BJ (cell line): ENCODE measurements around the gene RHPN2. TPM values are rescaled to one million over a fixed set of nuclear protein-coding genes. Genes with fewer than 3 reads are reported as not detected.

Experiments used
- CTCF ChIA-PET: fragments of 350-600 bp; formaldehyde crosslinking; extraction: SDS; loops from one replicate; lab custom pipeline; 2021; ENCODE audit warnings: antibody characterized with exemption, inconsistent platforms; lab: Yijun Ruan, JAX
- POLR2A ChIA-PET: fragments of 300-600 bp; sonication (Branson Sonifier 250); formaldehyde crosslinking; extraction: SDS; loops from one replicate; lab custom pipeline; 2021; ENCODE audit warnings: antibody characterized with exemption; lab: Charles Lee
- DNase-seq: peaks from one replicate; pipeline ENCODE4 v3.0.0-alpha.2; 2011; ENCODE audit warnings: low read depth
- H3K27me3 ChIP-seq: 2 replicates; pipeline ENCODE4 v1.6.0; 2011; ENCODE audit warnings: low read length; ENCODE audit not compliant: control insufficient read depth, insufficient read depth
- H3K36me3 ChIP-seq: 2 replicates; pipeline ENCODE4 v1.5.1; 2011; ENCODE audit warnings: low read length; ENCODE audit not compliant: control insufficient read depth, insufficient read depth
- H3K4me3 ChIP-seq: 2 replicates; pipeline ENCODE4 v1.5.1; 2011; ENCODE audit warnings: low read depth, mild to moderate bottlenecking, control low read depth, low read length
- polyA minus RNA-seq: library from RNA; depleted of rRNA, polyadenylated mRNA; stranded (reverse); fragments of >200 nt; gene quantifications from 2 replicates; pipeline ENCODE4 v1.2.3, GENCODE V29; 2011; rRNA and poly(A)+ RNA removed
- polyA plus RNA-seq: library from polyadenylated mRNA; depleted of rRNA; stranded (reverse); fragments of >200 nt; gene quantifications from 2 replicates; pipeline ENCODE4 v1.2.3, GENCODE V29; 2011; rRNA removed
- TF ChIP-seq, protein P1 (sequence below): IDR thresholded peaks from 2 replicates; pipeline ENCODE4 v1.5.1; 2011; ENCODE audit warnings: low read depth, mild to moderate bottlenecking, control low read depth, inconsistent platforms, low read length, moderate library complexity; ENCODE audit not compliant: insufficient read depth

RHPN2 gene
- 7.8 and 9.9 TPM in 2 replicates for polyA plus RNA-seq
- 5.0 and 8.1 TPM in 2 replicates for polyA minus RNA-seq

DNA sequence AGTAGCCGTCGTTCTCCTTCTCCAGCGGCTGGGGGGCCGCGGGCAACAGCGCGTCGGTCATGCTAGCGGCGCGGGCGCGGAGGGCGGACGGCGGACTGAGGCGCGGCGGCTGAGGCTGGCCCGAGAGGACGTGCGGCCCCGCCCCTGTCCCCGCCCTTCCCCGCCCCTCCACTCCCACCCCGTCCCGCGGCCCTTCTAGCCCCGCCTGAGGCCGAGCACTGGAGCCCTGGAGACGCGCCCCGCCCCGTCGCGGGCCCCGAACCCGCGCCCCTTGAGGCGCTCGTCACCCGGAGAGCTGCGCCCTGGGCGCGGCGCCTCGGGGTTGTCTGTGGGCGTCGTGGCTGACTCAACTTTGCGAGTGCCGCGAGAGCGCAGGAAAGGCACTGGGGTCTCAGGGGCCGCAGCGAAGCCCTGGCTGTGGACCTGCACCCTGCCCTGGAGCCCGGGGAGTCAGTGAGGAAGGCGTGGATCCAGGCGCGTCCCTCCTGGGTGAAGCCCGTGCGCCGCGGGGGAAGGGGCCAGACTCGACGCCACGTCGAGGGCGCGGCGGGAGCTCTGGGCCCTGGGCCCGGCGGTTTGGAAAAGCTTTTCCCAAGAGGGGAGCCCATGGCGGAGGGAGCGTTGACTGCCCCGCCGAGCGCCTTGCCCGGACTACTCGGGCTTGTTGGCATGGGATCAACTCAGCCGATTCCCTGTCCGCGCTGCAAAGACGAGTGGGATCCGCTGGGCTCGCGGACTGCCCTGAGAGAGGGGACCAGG, at the start of gene RHPN2:
Gene RHPN2 (minus strand): TSS at position 97 of the 759 bp plus-strand sequence. CDS start 36 bp downstream, at position 61.
- Histone ChIP-seq H3K36me3 (no peaks in the 10 kb centered on the region), H3K4me3 (peak within 1 kb of the TSS; percentile 73), H3K27me3 (no peaks in the 10 kb centered on the region)
- ChIA-PET CTCF (interaction anchor here (1.3 kb wide), 1 partner anchor 13 kb away, joined by 4 read pairs; no protein-coding TSS in a partner anchor), POLR2A (no interaction called here)
- TF ChIP-seq, protein P1, sequence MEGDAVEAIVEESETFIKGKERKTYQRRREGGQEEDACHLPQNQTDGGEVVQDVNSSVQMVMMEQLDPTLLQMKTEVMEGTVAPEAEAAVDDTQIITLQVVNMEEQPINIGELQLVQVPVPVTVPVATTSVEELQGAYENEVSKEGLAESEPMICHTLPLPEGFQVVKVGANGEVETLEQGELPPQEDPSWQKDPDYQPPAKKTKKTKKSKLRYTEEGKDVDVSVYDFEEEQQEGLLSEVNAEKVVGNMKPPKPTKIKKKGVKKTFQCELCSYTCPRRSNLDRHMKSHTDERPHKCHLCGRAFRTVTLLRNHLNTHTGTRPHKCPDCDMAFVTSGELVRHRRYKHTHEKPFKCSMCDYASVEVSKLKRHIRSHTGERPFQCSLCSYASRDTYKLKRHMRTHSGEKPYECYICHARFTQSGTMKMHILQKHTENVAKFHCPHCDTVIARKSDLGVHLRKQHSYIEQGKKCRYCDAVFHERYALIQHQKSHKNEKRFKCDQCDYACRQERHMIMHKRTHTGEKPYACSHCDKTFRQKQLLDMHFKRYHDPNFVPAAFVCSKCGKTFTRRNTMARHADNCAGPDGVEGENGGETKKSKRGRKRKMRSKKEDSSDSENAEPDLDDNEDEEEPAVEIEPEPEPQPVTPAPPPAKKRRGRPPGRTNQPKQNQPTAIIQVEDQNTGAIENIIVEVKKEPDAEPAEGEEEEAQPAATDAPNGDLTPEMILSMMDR: no peak
- DNase-seq: no peak

DNA sequence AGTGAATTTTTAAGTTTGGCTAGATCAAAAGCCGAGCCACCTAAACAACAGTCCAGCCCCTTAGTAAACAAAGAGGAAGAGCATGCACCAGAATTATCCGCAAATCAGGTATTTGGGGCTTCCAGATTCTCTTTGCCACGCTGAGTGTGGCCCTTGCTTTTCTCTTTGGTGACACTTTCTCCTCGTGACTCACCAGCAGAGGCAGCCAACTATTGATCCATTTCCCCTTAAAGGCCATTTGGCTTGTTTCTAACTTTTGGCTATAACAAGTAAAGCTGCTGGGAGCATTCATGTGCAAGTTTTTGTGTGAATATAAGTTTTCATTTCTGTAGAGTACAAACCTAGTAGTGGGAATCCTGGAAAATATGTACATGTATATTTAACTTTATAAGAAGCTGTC, 49.6 kb upstream of the RHPN2 start:
- POLR2A ChIA-PET: no interaction called here
- CTCF ChIA-PET: interaction anchor here (2.7 kb wide), 1 partner anchor 138 kb away, joined by 13 read pairs; no protein-coding TSS in a partner anchor
- DNase-seq: no peak
- Histone ChIP-seq H3K4me3 (no peak overlapping the region), H3K27me3 (no peaks in the 10 kb centered on the region), H3K36me3 (peaks cover 14% of the 10 kb centered on the region)
- TF ChIP-seq, protein P1: no peak

DNA sequence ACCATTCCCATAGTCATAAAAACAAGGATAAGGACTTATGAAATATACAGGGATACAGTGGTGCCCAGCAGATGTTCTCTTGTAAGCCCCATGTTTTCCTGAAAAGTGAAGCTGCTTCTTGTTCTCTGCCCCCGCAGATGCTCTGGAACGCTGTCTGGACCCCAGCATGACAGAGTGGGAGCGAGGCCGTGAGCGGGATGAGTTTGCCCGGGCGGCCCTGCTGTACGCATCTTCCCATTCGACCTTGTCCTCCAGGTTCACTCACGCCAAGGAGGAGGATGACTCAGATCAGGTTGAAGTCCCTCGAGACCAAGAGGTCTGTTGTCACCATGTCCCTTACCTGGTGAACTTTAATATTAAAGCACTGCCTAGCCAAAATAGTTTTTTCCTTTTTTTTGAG, 46.9 kb upstream of the RHPN2 start:
- H3K4me3 ChIP-seq: no peak overlapping the region
- POLR2A ChIA-PET: no interaction called here
- peaks cover 18% of the 10 kb centered on the region for H3K36me3 ChIP-seq
- CTCF ChIA-PET: no interaction called here
- H3K27me3 ChIP-seq: no peaks in the 10 kb centered on the region
- DNase-seq: no peak
- TF ChIP-seq, protein P1: no peak

DNA sequence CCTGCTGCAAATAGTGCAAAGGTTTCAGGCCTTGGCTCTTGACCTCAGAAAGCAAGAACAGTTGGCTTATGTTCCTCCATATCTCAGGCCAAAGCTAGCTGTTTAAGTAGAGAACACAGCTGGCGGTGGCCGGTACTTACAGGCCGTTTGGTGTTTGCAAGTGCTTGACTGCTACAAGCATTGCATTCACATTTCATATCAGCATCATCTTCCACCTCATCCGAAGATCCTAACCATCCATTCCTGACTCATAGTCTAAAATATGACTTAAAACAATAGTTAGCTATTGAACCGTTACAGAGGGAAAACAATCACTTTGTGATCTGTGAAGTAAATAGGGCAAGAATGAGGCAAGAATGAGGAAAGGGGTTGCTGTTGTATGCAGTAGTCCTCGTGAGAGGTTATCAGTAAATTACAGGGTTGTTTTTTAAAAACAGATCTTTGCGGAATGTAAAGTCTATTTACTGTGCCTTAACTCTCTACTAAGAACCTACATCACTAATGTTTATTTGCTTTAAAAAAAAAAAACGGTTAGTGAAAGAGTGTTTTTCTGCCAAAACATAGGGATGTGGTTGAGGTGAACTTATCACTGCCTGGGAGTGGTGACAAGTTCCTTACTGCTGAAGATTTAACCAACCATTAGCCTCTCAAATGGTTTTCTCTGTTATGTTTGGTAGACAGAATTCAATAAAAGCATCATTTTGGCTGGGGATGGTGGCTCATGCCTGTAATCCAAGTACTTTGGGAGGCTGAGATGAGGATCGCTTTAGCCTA, 45.6 kb upstream of the RHPN2 start:
- DNase-seq: no peak
- ChIA-PET POLR2A (no interaction called here), CTCF (interaction anchor here (0.5 to 2.1 kb wide), 2 partner anchors 11 to 15 kb away, joined by 3 to 8 read pairs; no protein-coding TSS in a partner anchor)
- Histone ChIP-seq H3K36me3 (peaks cover 21% of the 10 kb centered on the region), H3K27me3 (no peaks in the 10 kb centered on the region), H3K4me3 (no peak overlapping the region)
- TF ChIP-seq, protein P1: no peak

DNA sequence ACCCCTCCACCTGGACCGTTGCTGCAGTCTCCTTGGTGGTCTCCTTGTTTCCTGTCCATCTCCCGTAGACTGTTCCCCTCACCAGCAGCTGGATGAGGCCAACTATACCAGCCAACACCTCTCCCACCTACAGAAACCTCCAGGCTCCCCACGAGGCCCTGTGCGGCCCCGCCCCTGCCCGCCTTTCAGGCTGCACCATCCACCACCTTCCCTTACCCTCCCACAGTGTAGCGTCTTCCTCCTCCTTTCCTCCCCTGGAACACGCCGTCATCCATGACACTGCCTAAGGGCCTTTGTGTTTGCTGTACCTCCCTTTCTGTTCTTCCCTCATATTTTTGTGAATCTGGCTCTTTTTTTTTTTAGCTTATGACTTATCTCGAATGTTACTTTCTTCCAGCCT, 43.5 kb upstream of the RHPN2 start:
- Histone ChIP-seq H3K36me3 (peaks cover 19% of the 10 kb centered on the region), H3K27me3 (no peaks in the 10 kb centered on the region), H3K4me3 (no peak overlapping the region)
- TF ChIP-seq, protein P1: no peak
- no peak for DNase-seq
- ChIA-PET POLR2A (no interaction called here), CTCF (interaction anchor here (1.4 to 2.1 kb wide), 2 partner anchors 11 to 17 kb away, joined by 4 to 8 read pairs; no protein-coding TSS in a partner anchor)
